SK-N-SH (cell line): ENCODE measurements around the gene TAMALIN. TPM values are rescaled to one million over a fixed set of nuclear protein-coding genes. Genes with fewer than 3 reads are reported as not detected.

Source experiments
- CTCF ChIA-PET: fragments of 300-600, 350-600 bp; formaldehyde crosslinking; extraction: SDS; loops from one replicate; lab custom pipeline; 2021; lab: Yijun Ruan, JAX
- POLR2A ChIA-PET: fragments of 350-600 bp; sonication (Branson Sonifier 250); formaldehyde crosslinking; extraction: SDS; loops from one replicate; lab custom pipeline; 2020; ENCODE audit warnings: antibody characterized with exemption, inconsistent platforms; lab: Yijun Ruan, JAX
- DNase-seq: peaks from one replicate; pipeline ENCODE4 v3.0.0; 2012
- H2AFZ ChIP-seq: fragments of 200-600 bp; sonication (generic); 2 replicates; pipeline ENCODE4 v1.8.1; 2016; ENCODE audit warnings: antibody characterized with exemption, mild to moderate bottlenecking, low read depth
- H3F3A ChIP-seq: fragments of 200-600 bp; sonication (generic); replicated peaks from 2 replicates; pipeline ENCODE3; 2016; ENCODE audit warnings: antibody characterized with exemption, mild to moderate bottlenecking; ENCODE audit not compliant: insufficient read depth
- H3K27ac ChIP-seq, 2 experiments: fragments of 200-500 bp in 1 of 2; fragments of 200-600 bp in 1 of 2; sonication (Bioruptor generic) in 1 of 2; sonication (generic), shearing (Covaris generic) in 1 of 2; 2 replicates each; pipeline versions ENCODE4 v1.5.1 to v1.6.1; 2014 to 2016; ENCODE audit warnings: low read depth in 2 of 2, inconsistent platforms in 1 of 2, low read length in 1 of 2, mild to moderate bottlenecking in 1 of 2, mixed read lengths in 1 of 2
- H3K27me3 ChIP-seq: fragments of 200-600 bp; sonication (generic), shearing (Covaris generic); 2 replicates; pipeline ENCODE4 v1.6.1; 2016; ENCODE audit warnings: mixed run types; ENCODE audit not compliant: insufficient read depth
- H3K36me3 ChIP-seq, 2 experiments: fragments of 200-500 bp in 1 of 2; fragments of 200-600 bp in 1 of 2; sonication (Bioruptor generic) in 1 of 2; sonication (generic) in 1 of 2; replicated peaks in 1 of 2; 2 replicates each; pipeline versions ENCODE3 to v1.5.1; 2014 to 2016; ENCODE audit warnings: low read length in 1 of 2, mild to moderate bottlenecking in 1 of 2; ENCODE audit not compliant: insufficient read depth in 2 of 2, control insufficient read depth in 1 of 2
- H3K4me1 ChIP-seq, 2 experiments: fragments of 200-500 bp in 1 of 2; fragments of 200-600 bp in 1 of 2; sonication (Bioruptor generic) in 1 of 2; sonication (generic), shearing (Covaris generic) in 1 of 2; 2 replicates each; pipeline versions ENCODE4 v1.5.1 to v1.6.1; 2014 to 2016; ENCODE audit warnings: low read depth in 1 of 2, low read length in 1 of 2, mixed run types in 1 of 2; ENCODE audit not compliant: insufficient read depth in 2 of 2, control insufficient read depth in 1 of 2
- H3K4me2 ChIP-seq: fragments of 200-600 bp; sonication (generic), shearing (Covaris generic); 2 replicates; pipeline ENCODE4 v1.6.1; 2017; ENCODE audit warnings: mixed run types
- H3K4me3 ChIP-seq, 2 experiments: fragments of 200-500 bp in 1 of 2; fragments of 200-600 bp in 1 of 2; sonication (Bioruptor generic) in 1 of 2; sonication (generic), shearing (Covaris generic) in 1 of 2; 2 replicates each; pipeline versions ENCODE4 v1.5.1 to v1.8.1; 2014 to 2016; ENCODE audit warnings: low read depth in 2 of 2, inconsistent platforms in 1 of 2, low read length in 1 of 2, mild to moderate bottlenecking in 1 of 2, mixed read lengths in 1 of 2, moderate library complexity in 1 of 2
- H3K79me2 ChIP-seq: fragments of 200-600 bp; sonication (generic); 2 replicates; pipeline ENCODE4 v1.8.1; 2017; ENCODE audit warnings: mild to moderate bottlenecking; ENCODE audit not compliant: insufficient read depth
- H3K9ac ChIP-seq: fragments of 200-600 bp; sonication (generic); 2 replicates; pipeline ENCODE4 v1.6.1; 2017; ENCODE audit warnings: mixed run types
- H3K9me2 ChIP-seq: fragments of 200-600 bp; sonication (generic); 2 replicates; pipeline ENCODE4 v1.6.1; 2017; ENCODE audit warnings: mixed run types
- H3K9me3 ChIP-seq: fragments of 200-600 bp; sonication (generic); 2 replicates; pipeline ENCODE4 v1.6.1; 2017; ENCODE audit warnings: mixed run types, mild to moderate bottlenecking, moderate library complexity
- H4K20me1 ChIP-seq: fragments of 200-600 bp; sonication (generic); 2 replicates; pipeline ENCODE4 v1.6.1; 2017; ENCODE audit warnings: mild to moderate bottlenecking, mixed run types; ENCODE audit not compliant: insufficient read depth
- ELF1 ChIP-seq: IDR thresholded peaks from 2 replicates; pipeline ENCODE4 v1.4.0; 2012
- EP300 ChIP-seq, 2 experiments: IDR thresholded peaks; 2 replicates each; pipeline versions ENCODE4 v1.4.0 to v1.6.1; 2012; ENCODE audit warnings: borderline replicate concordance in 1 of 2, low read depth in 1 of 2, low read length in 1 of 2
- EZH2phosphoT487 ChIP-seq: fragments of 200-600 bp; sonication (generic); IDR thresholded peaks from 2 replicates; pipeline ENCODE4 v1.6.1; 2017; ENCODE audit warnings: low read depth, mixed run types, mild to moderate bottlenecking, antibody characterized with exemption, moderate library complexity, borderline replicate concordance
- FOSL2 ChIP-seq: IDR thresholded peaks from 2 replicates; pipeline ENCODE4 v1.4.0; 2012; ENCODE audit warnings: low read depth, mild to moderate bottlenecking, moderate library complexity, borderline replicate concordance
- FOXJ3 ChIP-seq: sonication (generic); formaldehyde crosslinking; IDR thresholded peaks from 2 replicates; pipeline ENCODE4 v1.5.1; 2020; ENCODE audit warnings: mild to moderate bottlenecking, missing genetic modification reagents
- GABPA ChIP-seq: IDR thresholded peaks from 2 replicates; pipeline ENCODE4 v1.4.0; 2012; ENCODE audit warnings: low read depth, mild to moderate bottlenecking
- MAX ChIP-seq: IDR thresholded peaks from 2 replicates; pipeline ENCODE4 v1.4.0; 2012; ENCODE audit warnings: low read depth
- MEF2A ChIP-seq: IDR thresholded peaks from 2 replicates; pipeline ENCODE4 v1.4.0; 2012; ENCODE audit warnings: low read depth, borderline replicate concordance
- NRF1 ChIP-seq: IDR thresholded peaks from 2 replicates; pipeline ENCODE4 v1.6.1; 2012; ENCODE audit warnings: low read depth, mild to moderate bottlenecking, low read length
- PBX3 ChIP-seq: IDR thresholded peaks from 2 replicates; pipeline ENCODE4; 2012
- POLR2AphosphoS5 ChIP-seq: IDR thresholded peaks from 2 replicates; pipeline ENCODE4 v1.6.1; 2012; ENCODE audit warnings: low read depth, low read length
- RAD21 ChIP-seq: IDR thresholded peaks from 2 replicates; pipeline ENCODE4 v1.6.1; 2012; ENCODE audit warnings: mild to moderate bottlenecking, low read length
- RCOR1 ChIP-seq: fragments of 150-350 bp; IDR thresholded peaks from 2 replicates; pipeline ENCODE4 v1.6.1; 2017; ENCODE audit warnings: antibody characterized with exemption, low read length
- RFX5 ChIP-seq: IDR thresholded peaks from 2 replicates; pipeline ENCODE4 v1.6.1; 2012; ENCODE audit warnings: mild to moderate bottlenecking, improper control_type of control experiment, low read length
- SMC3 ChIP-seq: IDR thresholded peaks from 2 replicates; pipeline ENCODE4 v1.6.1; 2012; ENCODE audit warnings: low read depth, low read length, improper control_type of control experiment
- TCF12 ChIP-seq: IDR thresholded peaks from 2 replicates; pipeline ENCODE4 v1.4.0; 2012
- ZBTB33 ChIP-seq: IDR thresholded peaks from 2 replicates; pipeline ENCODE4 v1.4.0; 2012; ENCODE audit warnings: low read depth, borderline replicate concordance
- WGBS: methylation state at CpG from one replicate; pipeline ENCODE4 v1.1.6; 2017; ENCODE audit warnings: low lambda C conversion rate; 5-methylcytosine and 5-hydroxymethylcytosine counted together
- polyA plus RNA-seq, 3 experiments: library from polyadenylated mRNA; depleted of rRNA; stranded (reverse); fragments of >200 nt; gene quantifications; 2 replicates each; pipeline ENCODE4 v1.2.3, GENCODE V29; 2012

TAMALIN gene
- polyA plus RNA-seq, 1 of the 3 experiments (the other 2 are of a cell fraction): 2.4 TPM

DNA sequence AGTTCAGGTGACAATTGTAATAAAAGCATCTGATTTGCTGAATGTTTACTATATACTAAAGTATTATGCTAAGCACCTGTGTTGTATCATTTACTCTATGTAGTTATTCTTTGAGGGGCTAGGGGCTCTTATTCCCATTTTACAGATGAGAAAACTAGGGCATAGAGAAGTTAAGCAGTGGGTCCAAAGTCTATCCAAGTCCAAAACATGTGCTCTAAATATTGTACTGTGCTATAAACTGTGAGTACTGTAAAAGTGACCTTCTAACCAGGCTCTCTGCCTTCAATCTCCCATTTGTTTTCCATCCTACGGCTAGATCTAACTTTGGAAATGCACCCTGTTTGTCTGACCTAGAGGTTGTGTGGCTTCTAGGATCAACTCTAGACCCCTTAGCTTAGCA is 46.3 kb upstream of the TAMALIN start (continued):
- no peak for TF ChIP-seq RCOR1
- TF ChIP-seq GABPA: no peak
- TF ChIP-seq RFX5: no peak
- TF ChIP-seq EP300 (IDR thresholded peaks at IDR 0.05; ENCODE audit: borderline replicate concordance in 1 of 2, low read depth in 1 of 2, low read length in 1 of 2): no peak
- TF ChIP-seq FOSL2: no peak
- TF ChIP-seq MEF2A: no peak

DNA sequence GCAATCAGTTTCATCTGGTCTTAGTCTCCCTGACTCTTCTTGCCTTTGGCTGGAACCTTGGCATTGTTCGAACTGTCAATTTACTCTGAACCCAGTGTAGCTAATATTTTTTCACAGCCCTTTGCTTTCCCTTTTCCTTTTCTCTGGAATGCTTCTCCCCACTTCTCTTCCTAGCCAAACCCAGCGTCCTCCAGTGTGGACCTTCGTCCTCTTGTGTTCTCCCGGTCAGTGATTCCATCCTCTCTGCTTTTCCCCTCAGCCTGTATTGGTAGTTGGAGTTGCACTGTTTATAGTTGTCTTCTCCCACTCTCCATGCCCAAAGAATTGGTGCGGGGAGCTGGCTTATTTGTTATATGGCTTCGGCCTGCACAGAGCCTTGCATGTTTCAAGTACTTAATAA is 45.9 kb upstream of the TAMALIN start:
- peaks cover 5% of the 10 kb centered on the region; the same call in 1 of the 2 replicates for H4K20me1 ChIP-seq
- 84% methylated on average over 6 of the region's 6 CpGs for WGBS
- peaks cover 34% of the 10 kb centered on the region for H3K79me2 ChIP-seq
- no peak overlapping the region for H3K4me3 ChIP-seq
- ChIA-PET POLR2A (no interaction called here), CTCF (interaction anchor here (0.7 to 3.7 kb wide), 8 partner anchors 10 to 66 kb away, joined by 3 to 25 read pairs (median 3); no protein-coding TSS in a partner anchor)
- TF ChIP-seq ELF1 (no peak), FOSL2 (no peak), RAD21 (no peak), SMC3 (no peak)
- no peaks in the 10 kb centered on the region for H3K27me3 ChIP-seq
- no peak overlapping the region for H3K4me2 ChIP-seq
- H2AFZ ChIP-seq: no peak overlapping the region
- no peak overlapping the region for H3K9ac ChIP-seq
- peaks cover 0 to 7% of the 10 kb centered on the region in 2 experiments for H3K36me3 ChIP-seq
- no peaks in the 10 kb centered on the region for H3K9me3 ChIP-seq
- no peaks in the 10 kb centered on the region for H3F3A ChIP-seq
- no peak for DNase-seq
- H3K27ac ChIP-seq: no peak overlapping the region
- peaks cover 0 to 7% of the 10 kb centered on the region in 2 experiments; a peak in 1 of 4 replicates for H3K4me1 ChIP-seq
- no peaks in the 10 kb centered on the region for H3K9me2 ChIP-seq

DNA sequence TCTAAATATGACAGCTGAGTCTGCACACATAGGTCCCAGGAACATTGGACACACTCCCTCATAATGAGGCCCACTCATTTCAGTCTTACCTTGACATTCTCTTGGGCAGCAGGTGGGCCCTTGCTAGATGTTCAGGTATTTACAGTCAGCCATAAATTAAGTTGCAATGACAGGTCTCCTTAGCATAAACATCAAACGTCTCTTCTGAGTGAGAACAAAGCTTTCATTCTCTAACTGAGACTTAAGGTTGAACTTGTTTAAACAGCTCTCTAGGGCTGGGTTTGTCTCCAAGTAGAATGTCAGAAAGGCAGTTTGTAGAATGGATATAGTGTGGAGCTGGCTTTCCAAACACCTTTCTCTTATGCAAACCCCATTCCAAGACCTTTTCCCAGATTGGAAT is 44.9 kb upstream of the TAMALIN start:
- WGBS: 40% methylated on average over 1 of the region's 1 CpG
- no peak for DNase-seq
- Histone ChIP-seq H3K4me1 (peaks cover 0 to 7% of the 10 kb centered on the region in 2 experiments; a peak in 1 of 4 replicates), H3K4me3 (no peak overlapping the region), H3K9me2 (no peaks in the 10 kb centered on the region), H3K4me2 (no peak overlapping the region), H4K20me1 (peaks cover 5% of the 10 kb centered on the region; the same call in 1 of the 2 replicates), H3K27me3 (no peaks in the 10 kb centered on the region), H3K9ac (no peak overlapping the region), H3K27ac (no peak overlapping the region), H3K9me3 (no peaks in the 10 kb centered on the region), H3F3A (no peaks in the 10 kb centered on the region), H2AFZ (no peak overlapping the region), H3K79me2 (peaks cover 35% of the 10 kb centered on the region), H3K36me3 (no peaks in the 10 kb centered on the region)
- CTCF ChIA-PET: interaction anchor here (0.7 to 3.7 kb wide), 7 partner anchors 8 to 67 kb away, joined by 3 to 25 read pairs (median 4); no protein-coding TSS in a partner anchor
- POLR2A ChIA-PET: no interaction called here
- no peak for TF ChIP-seq NRF1
- TF ChIP-seq RCOR1: no peak
- no peak for TF ChIP-seq FOXJ3
- no peak for TF ChIP-seq SMC3
- TF ChIP-seq TCF12: no peak
- TF ChIP-seq POLR2AphosphoS5: no peak
- TF ChIP-seq PBX3: no peak
- no peak for TF ChIP-seq ELF1
- TF ChIP-seq EZH2phosphoT487: no peak
- no peak for TF ChIP-seq ZBTB33
- no peak for TF ChIP-seq RAD21
- no peak for TF ChIP-seq MAX
